IPS-20b (cell line): Measurements from ENCODE around the gene SPINT2.

Experiments
- H3K27ac ChIP-seq: one replicate; pipeline ENCODE4 v1.5.1; 2013; ENCODE audit warnings: low read length
- H3K27me3 ChIP-seq: 2 replicates; pipeline ENCODE4 v1.6.1; 2013; ENCODE audit warnings: mild to moderate bottlenecking, low read length, inconsistent platforms; ENCODE audit not compliant: insufficient read depth
- H3K36me3 ChIP-seq: 2 replicates; pipeline ENCODE4 v1.6.1; 2013; ENCODE audit warnings: low read depth, mild to moderate bottlenecking, inconsistent platforms, low read length, moderate library complexity; ENCODE audit not compliant: insufficient read depth
- H3K4me1 ChIP-seq: 2 replicates; pipeline ENCODE4 v1.6.1; 2013; ENCODE audit warnings: mild to moderate bottlenecking, control low read depth, inconsistent platforms, low read length, moderate library complexity; ENCODE audit not compliant: insufficient read depth
- H3K4me3 ChIP-seq: 2 replicates; pipeline ENCODE4 v1.5.1; 2013; ENCODE audit warnings: mild to moderate bottlenecking, low read length, inconsistent platforms
- H3K9ac ChIP-seq: 2 replicates; pipeline ENCODE4 v1.6.1; 2013; ENCODE audit warnings: low read depth, mild to moderate bottlenecking, inconsistent platforms, low read length, moderate library complexity
- H3K9me3 ChIP-seq: 2 replicates; pipeline ENCODE4 v1.6.1; 2013; ENCODE audit warnings: mild to moderate bottlenecking, low read depth, low read length, inconsistent platforms; ENCODE audit not compliant: insufficient read depth

SPINT2 gene

DNA sequence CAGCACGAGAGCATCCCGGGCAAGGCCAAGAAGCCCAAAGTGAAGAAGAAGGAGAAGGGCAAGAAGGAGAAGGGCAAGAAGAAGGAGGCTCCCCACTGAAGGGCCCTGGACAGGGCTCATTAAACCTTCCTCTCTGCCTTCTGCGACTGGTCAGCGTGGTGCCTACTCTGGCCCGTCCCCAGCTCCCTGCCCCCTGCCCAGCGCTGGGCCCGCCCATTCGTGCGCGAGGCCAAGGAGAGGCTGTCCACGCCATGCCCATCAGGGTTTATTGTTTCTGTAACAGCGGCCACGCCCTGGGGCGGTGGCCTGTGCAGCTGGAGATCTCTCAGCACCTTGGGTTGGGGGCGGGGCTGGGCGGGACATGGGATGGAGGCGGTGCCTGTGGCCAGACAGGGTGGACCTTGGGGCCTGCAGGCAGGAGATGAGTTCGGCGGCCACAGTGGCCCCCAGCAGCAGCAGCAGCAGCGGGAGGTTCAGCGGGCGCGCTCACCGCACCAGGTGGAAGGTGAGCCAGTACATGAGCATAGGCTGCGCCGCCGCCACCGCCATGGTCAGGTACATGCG lies 40.6 kb downstream of the SPINT2 start:
- Histone ChIP-seq H3K9me3 (no peaks in the 10 kb centered on the region), H3K36me3 (peaks cover 11% of the 10 kb centered on the region; the same call in 1 of the 2 replicates), H3K27ac (no peak overlapping the region), H3K4me1 (peaks cover 9% of the 10 kb centered on the region), H3K27me3 (peaks cover 4% of the 10 kb centered on the region; the same call in 1 of the 2 replicates), H3K9ac (peak overlapping the region; percentile 61; the same call in 1 of the 2 replicates), H3K4me3 (peak overlapping the region; percentile 67)

DNA sequence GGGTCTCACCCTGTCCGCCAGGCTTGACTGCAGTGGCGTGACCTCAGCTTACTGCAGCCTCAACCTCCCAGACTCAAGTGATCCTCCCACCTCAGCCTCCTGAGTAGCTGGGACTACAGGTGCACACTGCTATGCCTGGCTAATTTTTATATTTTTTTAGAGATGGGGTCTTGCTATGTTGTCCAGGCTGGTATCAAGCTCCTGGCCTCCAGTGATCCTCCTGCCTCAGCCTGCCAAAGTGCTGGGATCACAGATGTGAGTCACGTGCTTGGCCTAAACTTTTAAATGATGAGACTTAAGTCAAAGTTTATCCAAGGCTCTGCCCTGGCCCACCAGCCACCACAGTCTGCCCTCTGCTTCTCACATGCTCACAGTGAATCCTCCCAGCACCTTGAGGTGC lies 41.9 kb downstream of the SPINT2 start:
- H3K9me3 ChIP-seq = no peaks in the 10 kb centered on the region
- peaks cover 11% of the 10 kb centered on the region; the same call in 1 of the 2 replicates for H3K36me3 ChIP-seq
- no peak overlapping the region for H3K27ac ChIP-seq
- H3K9ac ChIP-seq = no peak overlapping the region
- H3K27me3 ChIP-seq = peaks cover 4% of the 10 kb centered on the region; the same call in 1 of the 2 replicates
- H3K4me3 ChIP-seq = no peak overlapping the region
- H3K4me1 ChIP-seq = peaks cover 4% of the 10 kb centered on the region; the same call in 1 of the 2 replicates

DNA sequence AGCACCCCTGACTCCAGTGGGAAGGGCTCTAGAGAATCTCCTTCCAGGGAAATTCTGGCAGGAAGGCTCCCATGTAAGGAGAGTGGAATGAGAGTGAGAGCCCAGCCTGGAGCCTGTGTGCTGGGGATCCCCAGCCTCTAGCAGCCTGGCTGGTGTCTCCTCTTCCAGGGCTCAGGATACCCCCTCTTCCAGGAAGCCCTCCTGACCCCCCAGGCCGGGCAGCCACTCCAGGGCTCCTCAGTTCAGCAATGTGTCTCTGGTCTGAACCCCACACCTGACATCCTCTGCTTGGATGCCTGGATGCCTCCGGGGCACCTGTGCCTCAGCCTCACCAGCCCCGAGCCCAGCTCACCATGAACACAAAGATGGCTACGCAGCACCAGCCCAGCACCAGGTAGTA lies 42.7 kb downstream of the SPINT2 start:
- peaks cover 11% of the 10 kb centered on the region; the same call in 1 of the 2 replicates for H3K36me3 ChIP-seq
- H3K27ac ChIP-seq = no peak overlapping the region
- H3K27me3 ChIP-seq = peaks cover 4% of the 10 kb centered on the region; the same call in 1 of the 2 replicates
- H3K9ac ChIP-seq = no peak overlapping the region
- H3K4me3 ChIP-seq = no peak overlapping the region
- H3K4me1 ChIP-seq = peaks cover 4% of the 10 kb centered on the region; the same call in 1 of the 2 replicates
- no peaks in the 10 kb centered on the region for H3K9me3 ChIP-seq

GRCh38 chr19:38307597-38307996 lies 43.2 kb downstream of the SPINT2 start:
- peaks cover 11% of the 10 kb centered on the region; the same call in 1 of the 2 replicates for H3K36me3 ChIP-seq
- H3K27ac ChIP-seq = no peak overlapping the region
- no peaks in the 10 kb centered on the region for H3K9me3 ChIP-seq
- no peak overlapping the region for H3K4me3 ChIP-seq
- H3K27me3 ChIP-seq = peaks cover 4% of the 10 kb centered on the region; the same call in 1 of the 2 replicates
- peaks cover 4% of the 10 kb centered on the region; the same call in 1 of the 2 replicates for H3K4me1 ChIP-seq
- H3K9ac ChIP-seq = no peak overlapping the region

GRCh38 chr19:38308006-38308766 lies 43.8 kb downstream of the SPINT2 start:
- Histone ChIP-seq H3K27ac (no peak overlapping the region), H3K4me3 (no peak overlapping the region), H3K27me3 (peaks cover 4% of the 10 kb centered on the region; the same call in 1 of the 2 replicates), H3K9ac (no peak overlapping the region), H3K9me3 (no peaks in the 10 kb centered on the region), H3K36me3 (peaks cover 11% of the 10 kb centered on the region; the same call in 1 of the 2 replicates), H3K4me1 (peaks cover 4% of the 10 kb centered on the region; the same call in 1 of the 2 replicates)

DNA sequence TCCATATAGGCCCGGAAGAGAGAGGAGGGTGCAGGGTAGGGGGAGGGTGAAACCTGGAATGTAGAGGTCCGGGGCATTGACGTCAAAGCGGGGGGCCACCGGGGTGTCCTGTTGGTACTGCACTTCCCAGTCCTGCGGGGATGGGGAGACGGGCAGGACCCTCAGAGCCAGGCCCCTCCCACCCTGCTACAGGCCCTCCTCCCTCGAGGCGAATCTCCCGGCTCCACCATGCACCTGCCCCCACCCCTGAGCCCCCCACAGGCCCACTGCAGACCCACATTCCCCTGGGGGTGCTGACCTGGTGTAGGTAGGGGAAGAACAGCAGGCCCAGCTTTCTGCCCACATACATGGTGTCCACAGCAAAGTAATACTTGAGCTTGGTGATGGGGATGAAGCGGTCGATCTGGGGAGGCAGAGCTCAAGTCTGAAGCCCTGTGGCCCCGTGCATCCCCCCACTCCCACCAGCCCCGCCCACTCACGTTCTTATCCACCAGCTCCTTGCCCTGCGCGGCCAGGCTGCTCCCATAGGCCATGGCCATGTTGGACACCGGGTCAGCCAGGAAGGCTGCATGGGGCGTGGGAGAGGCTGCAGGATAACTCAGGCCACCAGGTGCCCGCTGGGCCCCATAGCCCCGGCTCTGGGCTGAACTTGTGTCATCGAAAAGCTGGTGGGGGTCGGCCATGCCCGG lies 44.7 kb downstream of the SPINT2 start:
- no peak overlapping the region for H3K4me3 ChIP-seq
- no peaks in the 10 kb centered on the region for H3K27me3 ChIP-seq
- H3K9me3 ChIP-seq = no peaks in the 10 kb centered on the region
- no peak overlapping the region for H3K9ac ChIP-seq
- H3K4me1 ChIP-seq = peaks cover 4% of the 10 kb centered on the region; the same call in 1 of the 2 replicates
- no peak overlapping the region for H3K27ac ChIP-seq
- peaks cover 11% of the 10 kb centered on the region; the same call in 1 of the 2 replicates for H3K36me3 ChIP-seq

DNA sequence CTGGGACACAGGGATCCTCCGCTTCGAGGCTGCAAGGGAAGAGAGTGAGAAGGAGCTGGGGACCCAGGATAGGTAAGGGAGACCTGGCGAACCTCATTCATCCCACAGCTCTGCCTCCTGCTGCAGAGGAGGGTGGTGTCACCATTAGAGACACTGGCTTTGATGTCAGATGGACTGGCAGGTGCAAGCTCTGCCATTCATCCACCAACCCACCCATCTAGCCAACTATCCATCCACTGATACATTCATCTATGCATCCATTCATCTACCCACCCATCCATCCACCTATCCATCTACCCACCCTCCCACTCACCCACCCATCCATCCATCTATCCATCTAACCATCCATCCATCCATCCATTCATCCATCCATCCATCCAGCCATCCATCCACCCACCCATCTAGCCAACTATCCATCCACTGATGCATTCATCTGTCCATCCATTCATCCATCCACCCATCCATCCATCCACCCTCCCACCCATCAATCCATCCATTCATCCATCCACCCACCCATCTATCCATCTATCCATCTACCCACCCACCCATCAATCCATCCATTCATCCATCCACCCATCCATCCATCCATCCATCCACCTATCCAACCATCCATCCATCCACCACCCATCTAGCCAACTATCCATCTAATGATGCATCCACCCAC lies 45.4 kb downstream of the SPINT2 start:
- Histone ChIP-seq H3K4me3 (no peak overlapping the region), H3K27ac (no peak overlapping the region), H3K9me3 (no peaks in the 10 kb centered on the region), H3K4me1 (peaks cover under 1% of the 10 kb centered on the region; the same call in 1 of the 2 replicates), H3K9ac (no peak overlapping the region), H3K27me3 (no peaks in the 10 kb centered on the region), H3K36me3 (peaks cover 11% of the 10 kb centered on the region; the same call in 1 of the 2 replicates)

DNA sequence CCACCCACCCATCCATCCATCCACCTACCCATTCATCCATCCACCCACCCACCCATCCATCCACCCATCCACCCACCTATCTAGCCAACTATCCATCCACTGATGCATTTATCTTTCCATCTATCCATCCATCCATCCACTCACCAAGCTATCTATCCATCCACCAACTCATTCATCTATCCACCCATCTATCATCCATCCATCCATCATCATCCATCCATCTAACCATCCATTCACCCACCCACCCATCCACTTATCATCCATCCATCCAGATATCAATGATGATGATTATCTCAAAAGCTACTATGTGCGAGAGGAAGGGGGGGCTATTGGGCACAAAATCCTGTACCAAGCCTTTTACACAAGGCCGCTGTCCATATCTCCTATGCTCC lies 45.9 kb downstream of the SPINT2 start:
- no peak overlapping the region for H3K9ac ChIP-seq
- H3K36me3 ChIP-seq = peaks cover 11% of the 10 kb centered on the region; the same call in 1 of the 2 replicates

GRCh38 chr19:38310986-38311385 lies 46.6 kb downstream of the SPINT2 start:
- Histone ChIP-seq H3K4me1 (no peaks in the 10 kb centered on the region), H3K27me3 (no peaks in the 10 kb centered on the region), H3K36me3 (peaks cover 11% of the 10 kb centered on the region; the same call in 1 of the 2 replicates), H3K27ac (no peak overlapping the region), H3K9me3 (no peaks in the 10 kb centered on the region), H3K9ac (no peak overlapping the region), H3K4me3 (no peak overlapping the region)

More for the DNA sequence above, 45.9 kb downstream of the SPINT2 start:
- no peaks in the 10 kb centered on the region for H3K9me3 ChIP-seq
- H3K4me1 ChIP-seq = no peaks in the 10 kb centered on the region
- H3K4me3 ChIP-seq = no peak overlapping the region
- no peak overlapping the region for H3K27ac ChIP-seq
- H3K27me3 ChIP-seq = no peaks in the 10 kb centered on the region

DNA sequence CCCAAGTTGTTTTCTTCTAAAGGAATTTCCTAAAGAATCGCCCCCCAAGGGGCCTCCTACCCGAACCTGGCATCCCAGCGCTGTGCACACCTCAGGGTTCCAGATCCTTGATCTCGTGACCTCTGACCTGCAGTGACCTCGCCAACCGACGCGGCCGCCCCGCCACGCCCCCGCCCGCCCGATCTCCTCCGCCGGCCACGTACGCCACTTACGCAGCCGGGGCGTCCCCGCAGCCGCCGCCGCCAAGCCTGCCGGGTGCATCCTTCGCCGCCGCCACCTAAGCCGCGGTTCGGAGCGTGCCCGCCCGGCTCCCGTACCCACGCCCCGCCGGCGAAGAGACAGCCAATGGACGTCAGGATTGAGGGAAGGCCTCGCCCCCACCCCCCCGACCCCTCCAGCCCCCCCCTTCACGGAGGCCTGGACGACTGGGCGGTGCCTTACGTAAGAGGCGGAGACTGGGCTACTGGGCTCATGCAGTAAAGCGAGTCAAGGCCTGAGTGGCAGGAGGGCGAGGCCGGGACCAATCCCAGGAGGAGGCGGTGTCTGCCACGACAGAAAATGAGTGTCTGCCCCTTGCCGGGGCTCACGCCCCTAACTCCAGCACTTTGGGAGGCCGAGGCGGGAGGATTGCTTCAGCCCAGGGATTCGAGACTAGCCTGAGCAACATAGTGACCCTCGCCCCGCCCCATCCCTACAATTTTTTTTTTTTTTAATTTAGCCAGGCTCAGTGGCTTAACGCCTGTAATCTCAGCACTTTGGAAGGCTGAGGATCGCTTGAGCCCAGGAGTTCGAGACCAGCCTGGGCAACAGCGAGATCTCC lies 51.5 kb downstream of the SPINT2 start, which contains the start of gene YIF1B:
Gene YIF1B (minus strand): TSS at position 291 of the 820 bp plus-strand sequence. CDS start 30 bp downstream, at position 261.
- H3K4me1 ChIP-seq = peaks cover 3% of the 10 kb centered on the region; the same call in 1 of the 2 replicates

More for the DNA sequence above, 51.5 kb downstream of the SPINT2 start, which contains the start of gene YIF1B:
- Histone ChIP-seq H3K27me3 (peaks cover 40% of the 10 kb centered on the region), H3K27ac (no peak within 1 kb of the TSS), H3K4me3 (peak within 1 kb of the TSS; percentile 89), H3K9ac (peak within 1 kb of the TSS; percentile 77), H3K36me3 (no peaks in the 10 kb centered on the region), H3K9me3 (no peaks in the 10 kb centered on the region)
